ENCODE results near the gene SCAI.

GRCh38 chr9:125043631-125044030 is 99.7 kb downstream of the SCAI start:
- TF ChIP-seq CTCF (conservative IDR thresholded peaks at IDR 0.05; ENCODE audit: low read length) (no peak), EZH2phosphoT487 (IDR thresholded peaks at IDR 0.05; ENCODE audit: borderline replicate concordance) (no peak)

Measured in Loucy (cell line).